ENCODE results near the gene ALG11.

Gene ALG11

GRCh38 chr13:52047463-52047862 is 35.3 kb downstream of the ALG11 start:
- H3K4me3 ChIP-seq (ENCODE audit: low read length, poor library complexity, severe bottlenecking) = no peak overlapping the region
- no peaks in the 10 kb centered on the region for H3K9me3 ChIP-seq (ENCODE audit: insufficient read depth, low read depth, low read length)
- no peak overlapping the region for H2AFZ ChIP-seq (ENCODE audit: low read length)
- no peaks in the 10 kb centered on the region for H3K27me3 ChIP-seq (ENCODE audit: insufficient read depth, low read length, poor library complexity, severe bottlenecking)
- no peaks in the 10 kb centered on the region for H3K36me3 ChIP-seq (ENCODE audit: insufficient read depth, low read length)
- H4K20me1 ChIP-seq (ENCODE audit: insufficient read depth, low read length, poor library complexity, severe bottlenecking) = no peaks in the 10 kb centered on the region
- H3K9ac ChIP-seq (ENCODE audit: low read depth, low read length, poor library complexity, severe bottlenecking) = no peak overlapping the region
- no peaks in the 10 kb centered on the region for H3F3A ChIP-seq (ENCODE audit: low read depth)
- TF ChIP-seq CTCF (conservative IDR thresholded peaks at IDR 0.05; ENCODE audit: low read length) (no peak), EZH2phosphoT487 (IDR thresholded peaks at IDR 0.05; ENCODE audit: borderline replicate concordance) (no peak)
- no peak overlapping the region for H3K4me2 ChIP-seq (ENCODE audit: low read depth, low read length, poor library complexity, severe bottlenecking)
- no peaks in the 10 kb centered on the region for H3K9me2 ChIP-seq (replicated peaks; ENCODE audit: low read depth, low read length)
- H3K79me2 ChIP-seq (ENCODE audit: insufficient read depth, low read length) = no peaks in the 10 kb centered on the region
- H3K4me1 ChIP-seq (ENCODE audit: insufficient read depth, low read length, poor library complexity, severe bottlenecking) = no peaks in the 10 kb centered on the region

- Histone ChIP-seq H3K9me3 (ENCODE audit: insufficient read depth, low read depth, low read length) (no peaks in the 10 kb centered on the region), H3K4me2 (ENCODE audit: low read depth, low read length, poor library complexity, severe bottlenecking) (no peak overlapping the region), H4K20me1 (ENCODE audit: insufficient read depth, low read length, poor library complexity, severe bottlenecking) (no peaks in the 10 kb centered on the region), H3K36me3 (ENCODE audit: insufficient read depth, low read length) (no peaks in the 10 kb centered on the region), H3K27me3 (ENCODE audit: insufficient read depth, low read length, poor library complexity, severe bottlenecking) (no peaks in the 10 kb centered on the region), H3K9me2 (replicated peaks; ENCODE audit: low read depth, low read length) (no peaks in the 10 kb centered on the region), H2AFZ (ENCODE audit: low read length) (no peak overlapping the region), H3F3A (ENCODE audit: low read depth) (no peaks in the 10 kb centered on the region), H3K4me1 (ENCODE audit: insufficient read depth, low read length, poor library complexity, severe bottlenecking) (no peaks in the 10 kb centered on the region), H3K79me2 (ENCODE audit: insufficient read depth, low read length) (no peaks in the 10 kb centered on the region), H3K4me3 (ENCODE audit: low read length, poor library complexity, severe bottlenecking) (no peak overlapping the region), H3K9ac (ENCODE audit: low read depth, low read length, poor library complexity, severe bottlenecking) (no peak overlapping the region)
- TF ChIP-seq CTCF (conservative IDR thresholded peaks at IDR 0.05; ENCODE audit: low read length) (no peak), EZH2phosphoT487 (IDR thresholded peaks at IDR 0.05; ENCODE audit: borderline replicate concordance) (no peak)
Measured at GRCh38 chr13:52048516-52048915, 36.3 kb downstream of the ALG11 start.

GRCh38 chr13:52051400-52051799 is 39.2 kb downstream of the ALG11 start:
- H3K9me3 ChIP-seq (ENCODE audit: insufficient read depth, low read depth, low read length) = no peaks in the 10 kb centered on the region
- no peak overlapping the region for H3K4me3 ChIP-seq (ENCODE audit: low read length, poor library complexity, severe bottlenecking)
- no peaks in the 10 kb centered on the region for H4K20me1 ChIP-seq (ENCODE audit: insufficient read depth, low read length, poor library complexity, severe bottlenecking)
- H3K4me1 ChIP-seq (ENCODE audit: insufficient read depth, low read length, poor library complexity, severe bottlenecking) = no peaks in the 10 kb centered on the region
- no peaks in the 10 kb centered on the region for H3K9me2 ChIP-seq (replicated peaks; ENCODE audit: low read depth, low read length)
- no peaks in the 10 kb centered on the region for H3K36me3 ChIP-seq (ENCODE audit: insufficient read depth, low read length)
- no peaks in the 10 kb centered on the region for H3K27me3 ChIP-seq (ENCODE audit: insufficient read depth, low read length, poor library complexity, severe bottlenecking)
- no peak overlapping the region for H3K4me2 ChIP-seq (ENCODE audit: low read depth, low read length, poor library complexity, severe bottlenecking)
- no peak for TF ChIP-seq EZH2phosphoT487 (IDR thresholded peaks at IDR 0.05; ENCODE audit: borderline replicate concordance)
- TF ChIP-seq CTCF (conservative IDR thresholded peaks at IDR 0.05; ENCODE audit: low read length) = no peak
- no peak overlapping the region for H2AFZ ChIP-seq (ENCODE audit: low read length)
- no peaks in the 10 kb centered on the region for H3F3A ChIP-seq (ENCODE audit: low read depth)
- no peaks in the 10 kb centered on the region for H3K79me2 ChIP-seq (ENCODE audit: insufficient read depth, low read length)
- no peak overlapping the region for H3K9ac ChIP-seq (ENCODE audit: low read depth, low read length, poor library complexity, severe bottlenecking)

All from Loucy (cell line).